Stimulated activated CD4-positive, alpha-beta T cell treated with anti-CD3 and anti-CD28 coated beads, Interleukin-4, amount 100 ng/mL, for 24 hours (primary cell): ENCODE data around the gene GRHL3.

Source experiments
- DNase-seq: peaks from one replicate; pipeline ENCODE4 v3.0.0-alpha.2; 2020

The GRHL3 gene

GRCh38 chr1:24374891-24375786 lies 56.0 kb downstream of the GRHL3 start:
- no peak for DNase-seq

GRCh38 chr1:24379733-24380315 lies 60.7 kb downstream of the GRHL3 start:
- no peak for DNase-seq

GRCh38 chr1:24380508-24380907 lies 61.4 kb downstream of the GRHL3 start:
- no peak for DNase-seq

- no peak for DNase-seq
These were observed 62.1 kb downstream of the GRHL3 start for GRCh38 chr1:24381256-24381655.

GRCh38 chr1:24382165-24382577 lies 63.0 kb downstream of the GRHL3 start:
- DNase-seq, result no peak

GRCh38 chr1:24383381-24383940 lies 64.3 kb downstream of the GRHL3 start:
- DNase-seq, result no peak

- peak; percentile 43 for DNase-seq
These were observed 65.3 kb downstream of the GRHL3 start for GRCh38 chr1:24384251-24385090.

GRCh38 chr1:24385160-24385940 lies 66.2 kb downstream of the GRHL3 start:
- DNase-seq, result peak; percentile 43

GRCh38 chr1:24386241-24386640 lies 67.1 kb downstream of the GRHL3 start:
- DNase-seq, result no peak

- no peak for DNase-seq
These were observed 67.8 kb downstream of the GRHL3 start for GRCh38 chr1:24386931-24387330.

GRCh38 chr1:24387636-24388175 lies 68.5 kb downstream of the GRHL3 start:
- DNase-seq, result no peak

GRCh38 chr1:24388331-24388885 lies 69.3 kb downstream of the GRHL3 start:
- DNase-seq, result no peak

GRCh38 chr1:24389231-24389678 lies 70.1 kb downstream of the GRHL3 start:
- DNase-seq, result no peak

- peak; percentile 72 for DNase-seq
These were observed 72.0 kb downstream of the GRHL3 start for GRCh38 chr1:24390924-24391782.

- peak; percentile 68 for DNase-seq
These were observed 72.9 kb downstream of the GRHL3 start for GRCh38 chr1:24391882-24392603.

- no peak for DNase-seq
These were observed 73.4 kb downstream of the GRHL3 start for GRCh38 chr1:24392604-24392946.

GRCh38 chr1:24392982-24393650 lies 74.0 kb downstream of the GRHL3 start:
- no peak for DNase-seq

- DNase-seq, result no peak
These were observed 74.7 kb downstream of the GRHL3 start for GRCh38 chr1:24393892-24394291.

GRCh38 chr1:24400065-24400464 lies 80.9 kb downstream of the GRHL3 start:
- DNase-seq, result no peak
